ENCODE results near the gene FRMD1.

Gene FRMD1

GRCh38 chr6:168022488-168023321 is 56.3 kb downstream of the FRMD1 start:
- no peak for DNase-seq

GRCh38 chr6:168021581-168021980 is 57.4 kb downstream of the FRMD1 start:
- no peak for DNase-seq

DNA sequence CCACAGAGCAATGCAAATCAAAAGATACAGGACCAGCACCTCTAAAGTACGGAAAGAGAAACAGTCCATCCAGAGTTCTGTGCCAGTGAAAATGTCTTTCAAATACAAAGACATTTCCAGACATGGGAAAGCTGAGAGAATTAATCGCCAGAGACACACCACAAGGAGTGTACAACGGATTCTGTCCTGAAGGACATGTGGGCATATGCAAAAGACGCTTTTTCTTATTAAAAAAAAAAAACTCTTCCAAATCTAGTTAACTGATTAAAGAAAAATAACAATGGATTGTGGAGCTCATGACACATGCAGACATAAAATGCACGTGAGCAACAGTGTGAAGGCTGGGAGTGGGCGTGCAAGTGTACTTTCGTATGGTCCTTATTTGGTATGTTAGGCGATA is 58.8 kb downstream of the FRMD1 start:
- DNase-seq, result no peak

- no peak for DNase-seq
These were observed 60.3 kb downstream of the FRMD1 start for GRCh38 chr6:168018664-168019063.

DNA sequence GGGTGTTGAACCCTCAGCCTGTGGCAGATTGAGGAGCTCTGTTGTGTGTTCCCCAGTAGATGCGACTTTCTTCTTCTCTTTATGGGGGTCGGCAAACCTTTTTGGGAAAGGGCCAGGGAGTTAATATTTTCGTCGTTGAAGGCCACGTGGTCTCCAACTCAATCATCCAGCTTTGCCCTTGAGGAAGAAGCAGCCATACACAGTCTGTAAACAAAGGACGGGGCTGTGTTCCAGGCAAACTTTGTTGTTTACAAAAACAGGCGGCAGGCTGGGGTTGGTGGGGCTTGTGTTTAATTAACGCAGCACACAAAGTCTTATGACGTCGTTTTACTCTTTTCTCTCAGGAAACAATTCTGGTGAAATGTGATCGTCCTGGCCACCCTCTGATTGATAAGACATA is 61.4 kb downstream of the FRMD1 start:
- no peak for DNase-seq

- no peak for DNase-seq
These were observed 62.1 kb downstream of the FRMD1 start for GRCh38 chr6:168016721-168017525.

DNA sequence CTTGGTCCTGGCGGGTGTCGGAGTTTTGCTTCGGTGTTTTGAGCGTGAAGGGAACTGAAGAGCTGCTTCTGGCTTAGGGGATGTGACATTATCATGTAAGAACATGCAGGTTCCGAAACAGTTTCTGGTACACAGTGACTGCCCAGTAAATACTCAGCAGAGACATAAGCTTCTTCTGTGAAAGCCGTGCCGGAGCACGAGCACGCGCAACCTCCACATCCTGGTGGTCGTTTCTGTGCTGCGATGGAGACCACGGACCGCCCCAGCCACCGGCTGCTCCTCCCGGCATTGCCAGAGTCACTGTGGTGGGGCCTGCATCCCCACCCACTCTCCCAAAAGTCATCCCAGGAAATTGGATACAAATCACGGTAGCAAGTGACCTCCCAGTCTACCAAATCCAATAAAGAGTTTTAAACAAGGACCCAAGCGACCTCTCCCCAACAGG is 62.8 kb downstream of the FRMD1 start:
- no peak for DNase-seq

- DNase-seq, result no peak
These were observed 63.4 kb downstream of the FRMD1 start for GRCh38 chr6:168015482-168016175.

DNA sequence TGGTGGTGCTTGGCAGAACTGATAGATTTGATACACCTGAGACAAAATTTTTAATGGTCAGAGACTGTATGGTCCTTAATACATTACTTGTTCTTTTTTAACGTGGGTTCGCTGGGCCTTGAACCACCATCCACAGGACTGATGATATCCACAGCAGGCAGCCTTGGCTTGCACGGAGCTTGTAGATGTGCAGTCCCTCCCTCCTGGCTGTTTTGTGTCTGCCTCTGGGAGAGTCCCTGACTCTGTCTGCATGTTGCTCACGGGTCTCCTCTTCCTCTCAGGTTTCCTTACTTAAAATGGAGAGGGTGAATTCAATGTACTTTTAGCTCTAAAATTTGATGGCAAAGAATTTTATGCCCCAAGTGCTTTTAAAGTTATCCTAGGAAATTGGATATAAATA is 64.0 kb downstream of the FRMD1 start:
- DNase-seq, result no peak

- DNase-seq, result no peak
These were observed 64.6 kb downstream of the FRMD1 start for GRCh38 chr6:168014428-168014827.

GRCh38 chr6:168013250-168013915 is 65.6 kb downstream of the FRMD1 start:
- DNase-seq, result no peak

DNA sequence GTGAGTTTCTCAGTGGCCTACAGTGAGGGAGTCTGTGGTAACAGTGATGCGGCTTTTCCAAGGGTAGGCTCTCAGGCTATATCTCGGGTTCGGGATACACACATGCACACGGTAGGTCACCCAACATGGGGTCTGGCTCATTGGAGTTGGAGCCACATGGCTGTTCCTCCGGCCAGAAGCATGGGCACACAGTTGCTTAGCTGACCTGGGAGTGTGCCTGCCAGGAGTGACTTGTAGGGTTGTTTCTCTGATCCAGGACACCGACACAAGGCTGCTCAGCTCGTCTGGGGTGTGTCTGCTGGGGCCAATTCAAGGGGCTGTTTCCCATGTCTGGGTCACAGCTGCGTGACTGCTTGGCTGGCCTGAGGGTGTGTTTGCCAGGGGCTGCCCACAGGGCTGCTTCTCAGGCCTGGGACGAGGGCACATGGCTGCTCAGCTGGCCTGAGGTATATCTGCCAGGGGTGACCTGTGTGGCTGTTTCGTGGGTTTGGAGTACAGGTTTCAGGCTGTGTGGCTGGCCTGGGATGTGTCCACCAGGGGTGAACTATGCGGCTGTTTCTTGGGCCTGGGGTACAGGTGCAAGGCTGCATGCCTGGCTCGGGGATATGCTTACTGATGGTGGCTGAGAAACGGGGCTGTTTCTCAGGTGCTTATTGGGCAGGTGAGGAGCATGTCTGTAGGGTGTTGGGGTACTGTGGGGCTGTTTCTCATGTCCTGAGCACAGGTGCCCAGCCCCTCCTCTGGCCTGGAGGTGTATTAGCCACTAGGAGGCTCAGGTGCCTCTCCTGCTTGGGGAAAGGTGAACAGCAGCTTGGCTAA is 66.4 kb downstream of the FRMD1 start:
- no peak for DNase-seq

GRCh38 chr6:168011291-168011690 is 67.7 kb downstream of the FRMD1 start:
- no peak for DNase-seq

GRCh38 chr6:168009331-168009730 is 69.7 kb downstream of the FRMD1 start:
- DNase-seq, result no peak

- DNase-seq, result no peak
These were observed 71.2 kb downstream of the FRMD1 start for GRCh38 chr6:168007592-168008338.

DNA sequence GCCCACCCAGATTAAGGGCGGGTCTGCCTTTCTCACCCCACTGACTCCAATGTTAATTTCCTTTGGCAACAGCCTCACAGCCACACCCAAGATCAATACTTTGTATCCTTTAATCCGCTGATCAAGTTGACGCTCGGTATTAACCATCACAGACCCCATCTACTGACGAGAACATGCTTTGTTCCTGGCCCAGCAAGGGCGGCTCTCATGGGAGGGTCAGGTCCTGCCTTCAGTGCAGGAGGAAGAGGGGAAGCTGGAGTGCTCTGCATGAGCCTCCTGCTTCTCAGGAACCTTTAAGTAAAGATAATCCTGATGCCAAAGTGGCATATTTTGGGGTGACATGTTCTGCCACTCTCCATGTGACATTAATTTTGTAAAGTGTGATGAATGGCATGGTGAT is 73.2 kb downstream of the FRMD1 start:
- DNase-seq, result no peak

DNA sequence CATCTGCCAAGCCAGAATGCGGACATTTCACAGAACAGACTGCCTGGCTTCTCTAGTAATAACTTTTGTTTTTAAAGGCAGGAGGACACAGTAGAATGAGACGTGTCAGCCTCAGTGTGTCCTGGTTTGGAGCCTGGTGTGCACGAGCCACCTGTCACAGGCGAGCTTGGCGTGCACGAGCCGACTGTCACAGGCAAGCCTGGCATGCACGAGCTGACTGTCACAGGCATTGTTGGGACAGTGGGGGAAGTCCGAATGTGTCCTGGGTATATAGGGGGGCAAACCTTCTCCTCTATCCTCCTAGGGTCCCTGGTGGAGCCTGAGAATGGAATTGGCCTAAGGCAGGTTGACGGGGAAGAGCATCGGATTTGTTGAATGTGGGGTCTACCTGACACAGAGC is 74.1 kb downstream of the FRMD1 start:
- DNase-seq, result no peak

GRCh38 chr6:168004023-168004422 is 75.0 kb downstream of the FRMD1 start:
- no peak for DNase-seq
